COLO668 (cell line): ENCODE data around the gene KNTC1.
A peak's percentile ranks its signal among the peaks of the same experiment; 100 is the strongest.
"Not testable (repeated sequence)": the region's sequence is repeated elsewhere in the genome, so short reads cannot be mapped to it uniquely, and the experiment has no call there.

ENCODE experiments used
- DNase-seq: peaks from one replicate; lab custom pipeline; 2025; ENCODE audit not compliant: unreplicated experiment; lab: John Stamatoyannopoulos, UW

Gene KNTC1

DNA sequence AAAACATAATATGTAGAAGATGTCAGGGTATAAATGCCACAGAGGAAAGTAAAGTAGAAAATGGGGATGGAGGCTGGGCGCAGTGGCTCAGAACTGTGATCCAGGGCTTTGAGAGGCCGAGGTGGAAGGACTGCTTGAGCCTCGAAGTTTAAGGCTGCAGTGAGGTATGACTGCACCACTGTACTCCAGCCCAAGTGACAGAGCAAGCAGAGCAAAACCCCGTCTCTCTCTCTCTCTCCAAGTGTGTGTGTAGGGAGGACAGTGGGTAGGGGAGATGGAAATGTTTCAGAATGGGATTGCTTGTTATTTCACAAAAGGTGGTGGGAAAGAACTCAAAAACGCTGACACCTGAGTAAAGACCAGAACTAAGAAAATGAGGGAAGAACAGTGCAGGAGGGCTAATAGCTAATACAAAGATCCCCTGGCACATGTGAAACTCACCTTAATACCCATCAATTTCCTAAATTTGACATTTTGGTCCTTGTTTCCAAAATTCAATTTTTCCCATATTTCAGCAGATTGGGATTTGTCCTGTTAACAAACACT lies 20.6 kb upstream of the KNTC1 start:
- DNase-seq, result no peak

DNA sequence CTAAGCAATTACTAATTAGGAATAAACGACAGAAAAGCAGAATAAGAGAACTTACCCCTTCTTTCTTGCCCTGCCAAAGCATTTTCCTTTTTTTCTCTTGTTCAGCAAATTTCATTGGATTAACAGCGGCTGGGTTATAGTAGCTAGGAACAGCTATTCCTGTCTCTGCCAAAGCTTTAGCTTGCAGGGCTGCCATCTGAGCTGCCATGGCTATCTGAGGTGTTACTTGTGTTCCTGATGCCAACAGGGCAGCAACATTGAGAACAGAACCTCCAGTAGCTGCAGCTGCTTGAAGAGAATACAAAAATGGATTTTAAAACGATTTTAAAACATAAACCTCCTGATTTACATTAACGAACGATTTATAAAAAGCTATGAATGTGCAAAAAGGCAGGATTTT lies 18.9 kb upstream of the KNTC1 start:
- no peak for DNase-seq

DNA sequence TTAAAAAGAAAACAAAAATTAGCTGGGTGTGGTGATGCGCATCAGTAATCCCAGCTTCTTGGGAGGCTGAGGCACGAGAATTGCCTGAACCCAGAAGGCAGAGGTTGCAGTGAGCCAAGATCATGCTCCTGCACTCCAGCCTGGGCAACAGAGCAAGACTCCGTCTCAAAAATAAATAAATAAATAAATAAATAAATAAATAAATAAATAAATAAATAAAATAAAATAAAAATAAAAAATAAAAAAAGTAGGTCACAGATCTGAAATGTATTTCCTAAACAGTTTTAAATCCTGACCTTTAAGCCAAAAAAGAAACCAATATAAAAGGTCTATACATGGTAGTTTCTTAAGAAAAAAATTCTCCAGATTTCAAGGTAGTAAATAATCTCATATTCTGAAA lies 14.0 kb upstream of the KNTC1 start:
- not testable (repeated sequence) for DNase-seq

DNA sequence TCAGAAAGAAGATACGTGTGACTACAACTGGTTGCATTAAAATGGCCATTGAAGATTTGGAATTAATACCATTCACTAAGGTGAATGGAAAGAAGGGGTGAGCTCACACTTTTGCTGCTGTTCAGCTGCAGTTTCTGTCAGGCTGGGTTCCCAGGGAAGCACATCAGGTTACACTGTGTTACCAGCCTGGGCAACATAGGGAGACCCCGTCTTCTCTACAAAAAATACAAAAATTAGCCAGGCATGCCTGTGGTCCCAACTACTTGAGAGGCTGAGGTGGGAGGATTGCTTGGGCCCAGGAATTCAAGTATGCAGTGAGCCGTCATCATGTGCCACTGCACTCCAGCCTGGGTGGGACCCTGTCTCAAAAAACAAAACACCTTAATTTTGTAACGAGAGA lies 13.4 kb upstream of the KNTC1 start:
- no peak for DNase-seq

DNA sequence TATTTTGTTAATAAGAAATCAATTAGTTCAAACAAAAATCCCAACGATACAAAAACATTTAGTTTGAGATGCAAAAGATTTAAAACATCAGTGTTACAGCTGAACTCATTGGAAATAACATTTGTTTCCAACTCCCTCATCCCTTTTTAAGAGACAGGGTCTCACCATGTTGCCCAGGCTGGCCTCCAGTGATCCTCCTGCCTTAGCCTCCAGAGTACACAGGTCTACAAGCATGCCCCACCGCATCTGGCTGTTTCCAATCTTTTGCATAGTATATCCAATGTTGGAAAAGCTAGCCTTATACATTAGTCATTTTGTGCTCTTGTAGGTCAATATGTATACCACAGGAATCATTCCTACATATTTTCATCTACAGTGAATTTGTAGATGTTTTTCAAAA lies 11.8 kb upstream of the KNTC1 start:
- DNase-seq, result no peak

DNA sequence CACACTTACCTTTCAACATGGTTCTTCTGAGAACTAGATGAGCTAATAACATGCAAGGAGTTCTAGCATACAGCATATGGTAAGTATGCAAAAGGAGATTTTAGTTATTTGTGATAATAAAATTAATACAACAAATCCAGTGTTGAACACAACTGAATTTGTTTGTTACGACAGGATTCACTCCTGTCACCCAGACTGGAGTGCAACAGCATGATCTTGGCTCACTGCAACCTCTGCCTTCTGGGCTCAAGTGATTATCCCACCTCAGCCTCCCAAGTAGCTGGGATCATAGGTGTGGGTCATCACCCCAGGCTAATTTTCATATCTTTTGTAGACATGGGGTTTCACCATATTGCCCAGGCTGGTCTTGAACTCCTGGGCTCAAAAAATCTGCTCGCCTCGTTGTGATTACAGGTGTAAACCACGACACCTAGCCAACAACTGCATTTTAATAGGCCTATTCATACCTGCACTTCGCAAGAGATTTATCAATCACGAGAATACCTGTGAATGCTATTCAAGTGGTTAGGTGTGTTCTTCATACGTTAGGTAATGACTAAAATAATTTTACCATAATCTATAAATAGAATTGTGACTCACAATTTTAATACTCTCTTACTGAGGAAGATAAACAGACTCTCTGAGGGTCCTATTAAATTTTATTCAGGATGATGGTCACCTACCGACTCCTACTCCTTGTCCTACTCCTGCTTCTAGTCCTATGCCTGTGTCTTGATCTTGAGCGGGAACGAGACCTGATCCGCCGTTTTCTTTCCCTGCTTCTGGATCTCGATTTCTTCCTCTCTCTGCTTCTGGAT lies 10.3 kb upstream of the KNTC1 start:
- DNase-seq, result no peak

DNA sequence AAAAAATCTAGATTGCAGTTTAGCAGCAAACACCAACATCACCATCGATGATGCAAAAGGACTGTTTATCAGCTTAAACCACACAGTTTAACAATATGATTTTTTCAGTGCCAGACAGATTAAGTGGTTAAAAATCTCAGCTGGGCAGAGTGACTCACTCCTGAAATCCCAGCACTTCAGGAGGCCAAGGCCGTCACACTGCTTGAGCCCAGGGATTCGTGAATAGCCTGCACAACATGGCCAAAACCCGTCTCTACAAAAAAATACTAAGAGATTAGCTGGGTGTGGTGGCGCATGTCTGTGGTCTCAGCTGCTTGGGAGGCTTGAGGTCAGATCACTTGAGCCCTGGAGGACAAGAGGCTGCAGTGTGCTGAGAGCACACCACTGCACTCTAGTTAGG lies 9.2 kb upstream of the KNTC1 start:
- no peak for DNase-seq

DNA sequence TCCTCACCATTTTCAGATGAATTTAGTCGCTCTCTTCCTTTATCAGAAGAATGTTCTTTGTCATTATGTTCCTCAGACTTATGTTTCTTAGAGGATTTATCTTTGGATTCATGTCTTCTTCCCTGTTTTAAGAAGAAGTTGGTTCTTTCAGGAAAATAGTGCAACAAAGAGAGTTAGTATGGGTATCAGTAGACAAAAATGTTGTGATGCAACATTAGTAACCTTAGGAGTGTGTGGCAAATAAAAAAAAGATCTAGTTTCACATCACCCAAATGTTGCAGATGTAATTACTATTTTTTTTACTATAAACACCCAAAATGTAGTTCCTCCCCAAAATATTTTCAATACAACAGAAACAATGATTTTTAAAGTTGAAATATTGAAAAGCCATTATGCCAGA lies 8.1 kb upstream of the KNTC1 start:
- DNase-seq, result no peak

DNA sequence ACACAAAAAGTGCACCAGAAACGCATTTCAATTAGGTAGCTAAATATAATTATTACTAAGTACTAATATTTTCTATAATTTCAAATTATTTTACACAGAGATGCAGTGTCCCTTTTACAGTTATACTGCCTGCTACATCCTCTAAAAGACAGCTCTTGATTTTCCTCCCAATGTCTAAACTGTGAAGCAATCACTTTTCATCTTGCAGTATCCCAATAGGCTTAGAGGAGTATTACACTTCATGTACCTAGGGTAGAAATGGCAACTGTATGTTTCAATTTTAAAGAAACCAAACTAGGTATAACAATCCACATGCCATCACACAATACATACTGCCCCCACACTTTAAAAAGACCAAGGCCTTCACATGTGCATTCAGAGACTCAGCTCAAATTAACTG lies 7.6 kb upstream of the KNTC1 start:
- DNase-seq, result no peak

DNA sequence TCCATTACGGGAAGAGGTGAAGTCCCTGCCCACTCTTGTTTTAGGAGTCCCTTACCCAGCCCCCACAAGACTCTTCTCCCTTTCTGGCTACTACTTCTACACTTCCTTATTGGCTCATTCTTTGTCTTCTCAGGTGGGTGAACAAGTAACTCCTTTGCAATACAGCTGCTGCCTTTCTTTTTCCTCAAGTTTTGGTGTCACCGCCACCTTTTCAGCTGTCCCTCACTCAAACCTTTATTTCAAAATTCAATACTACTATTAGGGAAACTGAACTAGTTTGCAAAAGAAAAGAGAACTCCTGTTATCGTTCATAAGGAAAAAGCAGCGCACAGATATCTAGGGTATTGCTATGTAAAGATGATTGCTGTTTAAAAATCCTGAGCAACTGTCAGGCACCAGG lies 6.4 kb upstream of the KNTC1 start:
- no peak for DNase-seq

DNA sequence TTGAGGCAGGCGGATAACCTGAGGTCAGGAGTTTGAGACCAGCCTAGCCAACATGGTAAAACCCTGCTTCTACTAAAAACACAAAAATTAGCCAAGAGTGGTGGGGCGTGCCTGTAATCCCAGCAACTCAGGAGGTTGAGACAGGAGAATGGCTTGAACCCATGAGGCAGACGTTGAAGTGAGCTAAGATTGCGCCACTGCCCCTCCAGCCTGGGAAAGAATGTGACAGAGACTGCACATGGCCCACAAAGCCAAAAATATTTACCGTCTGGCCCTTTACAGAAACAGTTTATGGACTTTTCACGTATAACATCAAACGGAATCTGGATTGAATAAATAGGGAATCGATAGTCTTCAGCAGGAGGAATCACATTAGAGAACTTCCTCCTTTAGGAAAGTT lies 3.8 kb upstream of the KNTC1 start:
- DNase-seq, result no peak

DNA sequence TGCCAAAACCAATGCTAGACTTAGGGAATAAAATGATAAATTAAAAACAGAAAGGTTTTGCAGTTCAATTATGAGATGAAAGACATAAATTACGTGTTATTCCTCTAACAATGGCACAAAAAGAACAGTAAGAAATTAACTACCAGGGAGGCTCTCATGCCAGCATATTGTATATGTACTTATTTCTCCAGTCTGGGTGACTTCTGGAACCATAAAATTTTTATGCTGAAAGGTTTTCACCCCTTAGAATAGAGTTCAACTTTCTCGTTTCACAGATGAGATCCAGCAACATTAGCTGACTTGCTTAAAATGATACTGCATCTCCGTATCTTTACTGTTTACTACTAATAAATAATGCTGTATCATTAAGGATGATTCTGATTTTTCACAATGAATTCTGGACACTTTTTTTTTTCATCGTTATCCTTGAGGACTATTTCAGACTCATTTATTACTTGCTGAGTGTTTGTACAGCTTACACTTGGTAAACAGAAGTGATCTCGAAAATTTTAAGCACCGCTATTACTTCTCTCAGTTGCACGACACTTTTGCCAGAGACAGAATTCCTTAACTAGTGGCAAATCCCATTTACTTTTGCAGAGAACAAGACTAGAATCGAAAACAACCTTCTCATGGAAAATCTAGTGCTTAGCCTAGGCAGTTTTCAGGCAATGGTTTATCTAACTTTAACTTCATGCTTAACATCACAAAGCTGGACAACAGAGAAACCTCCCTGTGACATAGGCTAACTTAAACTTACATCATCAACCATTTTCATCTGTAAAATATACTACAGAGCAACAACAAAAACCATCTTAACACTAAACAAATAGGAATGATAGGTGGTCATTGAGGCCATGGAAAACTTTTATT lies 3.0 kb upstream of the KNTC1 start:
- DNase-seq, result no peak

DNA sequence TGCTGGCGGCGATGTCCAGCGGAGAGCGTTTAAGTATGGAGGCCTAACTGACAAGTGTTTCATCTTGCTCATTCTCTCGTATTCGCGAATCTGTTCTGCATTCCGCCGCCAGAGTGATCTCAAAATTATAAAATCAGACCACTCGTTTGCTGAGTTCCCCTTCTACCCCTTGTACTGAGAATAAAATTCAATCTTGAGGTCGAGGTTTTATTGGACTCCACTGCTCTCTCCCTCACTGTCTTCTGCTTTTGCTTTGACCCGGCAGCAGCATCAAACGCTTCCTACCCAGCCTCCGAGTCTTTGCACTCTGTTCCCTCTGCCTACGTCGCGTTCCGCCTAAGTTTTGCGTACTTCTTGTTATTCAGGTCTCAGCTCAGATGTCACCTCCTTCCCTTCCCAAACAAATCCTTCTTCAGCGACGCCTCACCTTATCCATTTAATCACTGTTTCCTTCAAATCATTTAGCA lies 462 bp downstream of the KNTC1 start:
- DNase-seq, result peak; percentile 40

DNA sequence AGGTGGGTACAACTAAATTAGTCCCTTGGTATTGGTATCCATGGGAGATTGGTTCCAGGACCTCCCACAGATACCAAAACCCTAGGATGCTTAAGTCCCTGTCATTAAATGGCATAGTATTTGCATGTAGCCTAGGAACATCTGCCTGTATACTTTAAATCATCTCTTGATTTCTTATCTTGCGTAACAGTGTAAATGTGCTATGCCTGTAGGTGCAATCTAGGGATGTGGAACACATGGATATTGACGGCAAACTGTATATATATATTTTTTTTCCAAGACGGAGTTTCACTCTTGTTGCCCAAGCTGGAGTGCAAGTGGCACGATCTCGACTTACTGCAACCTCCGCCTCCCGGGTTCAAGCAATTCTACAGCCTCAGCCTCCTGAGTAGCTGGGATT lies 1.5 kb downstream of the KNTC1 start:
- no peak for DNase-seq

DNA sequence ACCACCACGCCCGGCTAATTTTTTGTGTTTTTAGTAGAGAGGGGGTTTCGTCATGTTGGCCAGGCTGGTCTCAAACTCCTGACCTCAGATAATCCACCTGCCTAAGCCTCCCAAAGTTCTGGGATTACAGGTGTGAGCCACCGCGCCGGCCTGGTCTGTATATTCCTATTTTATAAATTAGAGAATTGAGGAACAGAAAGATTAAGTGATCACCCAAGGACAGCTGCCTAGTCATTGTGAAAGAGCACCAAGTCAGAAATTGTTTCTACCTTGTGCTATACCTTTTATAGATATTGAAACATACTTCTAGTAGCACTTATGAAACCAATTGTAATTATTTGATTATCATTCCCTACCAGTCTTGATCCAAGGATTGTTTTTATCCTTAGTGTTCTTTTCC lies 1.9 kb downstream of the KNTC1 start:
- no peak for DNase-seq

DNA sequence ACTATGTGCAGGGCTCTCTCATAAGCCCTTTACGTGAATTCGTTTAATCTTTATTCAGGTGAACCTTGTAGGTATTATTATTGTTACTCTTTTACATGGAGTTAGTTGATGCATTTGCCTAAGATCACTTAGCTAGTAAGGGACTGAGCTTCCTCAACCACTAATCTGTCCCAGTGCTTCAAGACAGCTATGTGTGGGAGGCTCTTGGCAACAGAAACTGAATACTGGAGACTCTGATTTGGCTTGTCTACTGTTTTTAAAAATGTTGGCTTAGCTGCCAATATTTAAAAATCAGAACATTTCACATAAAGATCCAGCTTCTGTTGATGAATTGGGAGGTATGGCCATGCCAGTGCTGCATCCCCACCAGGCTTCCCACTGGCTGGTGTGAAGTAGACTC lies 6.8 kb downstream of the KNTC1 start:
- DNase-seq, result no peak

DNA sequence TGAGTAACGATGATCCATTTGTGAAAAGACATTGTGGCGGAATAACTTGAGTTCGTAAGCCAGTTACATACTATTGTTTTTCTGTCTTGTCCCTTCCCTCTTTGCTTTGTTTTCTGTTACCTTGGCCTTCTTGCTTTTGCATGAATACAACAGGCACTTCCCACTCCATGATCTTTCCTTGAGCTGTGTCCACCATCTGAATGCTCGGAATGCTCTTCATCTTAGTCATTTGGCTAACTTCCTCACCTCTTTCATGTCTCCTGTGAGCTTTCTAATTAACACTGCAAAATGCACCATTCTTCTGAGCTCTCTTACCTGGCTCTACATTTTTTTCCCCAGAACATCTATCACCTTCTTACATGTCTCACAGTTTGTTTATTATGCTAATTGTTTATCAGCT lies 10.0 kb downstream of the KNTC1 start:
- DNase-seq, result no peak

DNA sequence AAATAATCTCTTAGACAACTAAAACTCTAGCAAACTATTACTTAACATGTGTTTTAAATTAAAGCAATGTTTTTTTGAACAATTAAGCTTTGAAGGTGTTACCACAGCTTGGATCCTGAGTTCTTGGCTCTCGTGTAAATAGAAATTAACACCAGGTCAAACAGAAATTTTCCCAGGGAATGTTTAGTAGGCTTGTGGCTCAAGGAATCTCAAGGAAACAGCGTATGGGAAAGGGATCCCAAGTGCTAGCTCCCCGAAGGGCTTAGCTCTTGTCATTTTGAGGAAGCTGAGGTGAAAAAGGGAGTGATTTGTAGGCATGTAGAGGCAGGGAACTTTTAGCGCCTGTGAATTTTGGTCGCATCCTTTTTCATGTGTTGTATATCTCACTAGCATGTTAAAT lies 11.4 kb downstream of the KNTC1 start:
- DNase-seq, result no peak

DNA sequence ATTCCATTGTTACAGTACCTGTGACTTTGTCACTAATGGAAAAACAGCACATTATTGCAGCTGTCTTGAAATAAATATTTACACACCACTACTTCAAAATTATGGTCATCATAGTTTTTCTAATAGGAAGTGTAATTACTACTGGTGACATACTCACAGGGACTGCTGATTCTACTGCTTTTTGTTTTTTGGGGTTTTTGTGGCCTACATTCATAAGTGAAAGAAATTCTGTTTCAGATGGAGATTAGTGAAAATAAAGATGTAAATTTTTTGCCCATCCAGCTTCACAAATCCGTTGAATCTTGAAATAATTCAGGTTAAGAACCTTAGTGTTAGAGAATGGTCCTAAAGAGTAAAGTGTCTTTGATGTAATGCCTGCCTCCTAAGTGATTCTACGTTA lies 17.5 kb downstream of the KNTC1 start:
- no peak for DNase-seq

DNA sequence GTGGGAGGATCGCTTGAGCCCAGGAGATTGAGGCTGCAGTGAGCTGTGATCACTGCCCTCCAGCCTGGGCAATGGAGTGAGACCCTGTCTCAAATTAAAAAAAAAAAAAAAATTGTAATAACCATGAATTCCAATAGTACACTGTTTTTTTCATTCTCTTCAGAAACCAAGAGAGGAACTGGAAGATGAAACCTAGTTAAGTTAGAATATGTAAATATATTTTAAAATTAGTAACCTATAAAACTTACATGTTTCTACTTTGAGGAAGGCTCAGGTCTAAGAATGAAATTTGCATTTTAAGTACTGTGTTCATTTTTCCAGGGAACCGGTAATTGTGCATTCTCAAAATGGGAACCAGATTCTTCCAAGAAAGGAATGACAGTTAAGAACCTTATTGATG lies 18.8 kb downstream of the KNTC1 start:
- DNase-seq, result no peak

DNA sequence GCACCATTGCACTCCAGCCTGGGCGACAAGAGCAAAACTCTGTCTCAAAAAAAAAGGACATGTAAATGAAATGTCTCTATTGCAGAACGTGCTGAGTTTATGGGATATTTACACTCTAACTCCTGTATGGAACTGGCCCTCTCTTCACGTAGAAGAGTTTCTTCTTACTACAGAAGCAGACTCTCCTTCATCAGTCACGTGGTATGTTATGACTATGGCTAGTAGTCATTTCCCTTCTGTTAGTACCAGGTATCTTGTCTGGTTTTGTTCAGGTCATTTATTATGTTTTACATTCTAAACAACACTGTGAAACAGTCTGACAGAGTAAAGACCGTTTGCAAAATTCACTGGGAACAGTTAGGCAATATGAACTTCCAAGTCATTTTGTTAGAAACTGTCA lies 20.3 kb downstream of the KNTC1 start:
- DNase-seq, result no peak
